Mesodermal cell (in vitro differentiated cells): ENCODE results near the gene RREB1.
"Not testable (repeated sequence)": the region's sequence is repeated elsewhere in the genome, so short reads cannot be mapped to it uniquely, and the experiment has no call there.

Experiments used
- H3K27ac ChIP-seq: 2 replicates; pipeline ENCODE4 v1.7.0; 2013; ENCODE audit warnings: mild to moderate bottlenecking, low read depth, low read length, moderate library complexity; ENCODE audit not compliant: severe bottlenecking
- H3K36me3 ChIP-seq: 2 replicates; pipeline ENCODE4 v1.7.1; 2013; ENCODE audit warnings: mild to moderate bottlenecking, low read length, moderate library complexity; ENCODE audit not compliant: control insufficient read depth, insufficient read depth
- H3K4me1 ChIP-seq: one replicate; pipeline ENCODE4 v1.7.1; 2013; ENCODE audit warnings: mild to moderate bottlenecking, low read length; ENCODE audit not compliant: insufficient read depth, control insufficient read depth, poor library complexity, severe bottlenecking
- H3K4me3 ChIP-seq: 2 replicates; pipeline ENCODE4 v1.7.0; 2013; ENCODE audit warnings: low read length, control low read depth, mild to moderate bottlenecking; ENCODE audit not compliant: insufficient read depth, poor library complexity, severe bottlenecking; ENCODE audit errors: extremely low read depth
- H3K9me3 ChIP-seq: 2 replicates; pipeline ENCODE4 v1.7.1; 2013; ENCODE audit warnings: mild to moderate bottlenecking, low read length, moderate library complexity; ENCODE audit not compliant: control insufficient read depth
- WGBS, 2 experiments: methylation state at CpG; one replicate each; pipeline ENCODE4 v1.1.5; 2013; ENCODE audit warnings: missing lambda C conversion rate in 2 of 2; ENCODE audit not compliant: insufficient coverage in 2 of 2; 5-methylcytosine and 5-hydroxymethylcytosine counted together

Gene RREB1

GRCh38 chr6:7267466-7268091, 159.8 kb downstream of the RREB1 start:
- Histone ChIP-seq H3K4me3 (no peak overlapping the region), H3K36me3 (no peaks in the 10 kb centered on the region), H3K4me1 (peaks cover 13% of the 10 kb centered on the region), H3K9me3 (peaks cover 5% of the 10 kb centered on the region), H3K27ac (no peak overlapping the region)
- WGBS, 2 experiments = 72 to 85% methylated on average over 7 to 11 of the region's 13 CpGs

GRCh38 chr6:7268362-7268761, 160.6 kb downstream of the RREB1 start:
- Histone ChIP-seq H3K4me3 (no peak overlapping the region), H3K36me3 (no peaks in the 10 kb centered on the region), H3K4me1 (peaks cover 13% of the 10 kb centered on the region), H3K9me3 (peaks cover 5% of the 10 kb centered on the region), H3K27ac (no peak overlapping the region)
- 88 to 90% methylated on average over 20 of the region's 20 CpGs for WGBS, 2 experiments

- H3K9me3 ChIP-seq = peaks cover 5% of the 10 kb centered on the region
- H3K4me3 ChIP-seq = no peak overlapping the region
- 91 to 98% methylated on average over 20 to 21 of the region's 23 CpGs for WGBS, 2 experiments
- H3K36me3 ChIP-seq = no peaks in the 10 kb centered on the region
- peaks cover 13% of the 10 kb centered on the region for H3K4me1 ChIP-seq
- H3K27ac ChIP-seq = no peak overlapping the region
These were observed 161.2 kb downstream of the RREB1 start for GRCh38 chr6:7268816-7269555.

- 100% methylated on average over 2 to 3 of the region's 5 CpGs for WGBS, 2 experiments
- no peaks in the 10 kb centered on the region for H3K36me3 ChIP-seq
- peaks cover 13% of the 10 kb centered on the region for H3K4me1 ChIP-seq
- H3K4me3 ChIP-seq = no peak overlapping the region
- no peak overlapping the region for H3K27ac ChIP-seq
- H3K9me3 ChIP-seq = peaks cover 5% of the 10 kb centered on the region
These were observed 162.1 kb downstream of the RREB1 start for GRCh38 chr6:7269816-7270215.

- Histone ChIP-seq H3K27ac (no peak overlapping the region), H3K4me1 (peaks cover 13% of the 10 kb centered on the region), H3K9me3 (peaks cover 5% of the 10 kb centered on the region), H3K4me3 (no peak overlapping the region), H3K36me3 (no peaks in the 10 kb centered on the region)
- 90 to 99% methylated on average over 12 to 15 of the region's 16 CpGs for WGBS, 2 experiments
These were observed 162.8 kb downstream of the RREB1 start for GRCh38 chr6:7270320-7271204.

GRCh38 chr6:7271205-7271534, 163.4 kb downstream of the RREB1 start:
- H3K27ac ChIP-seq = no peak overlapping the region
- peaks cover 13% of the 10 kb centered on the region for H3K4me1 ChIP-seq
- H3K36me3 ChIP-seq = no peaks in the 10 kb centered on the region
- WGBS, 2 experiments = 92 to 94% methylated on average over 6 to 9 of the region's 11 CpGs
- no peak overlapping the region for H3K4me3 ChIP-seq
- peaks cover 3% of the 10 kb centered on the region for H3K9me3 ChIP-seq

- H3K27ac ChIP-seq = no peak overlapping the region
- peaks cover 3% of the 10 kb centered on the region for H3K4me1 ChIP-seq
- no peaks in the 10 kb centered on the region for H3K36me3 ChIP-seq
- 95 to 99% methylated on average over 7 to 9 of the region's 10 CpGs for WGBS, 2 experiments
- no peaks in the 10 kb centered on the region for H3K9me3 ChIP-seq
- no peak overlapping the region for H3K4me3 ChIP-seq
These were observed 165.9 kb downstream of the RREB1 start for GRCh38 chr6:7273709-7274108.

- WGBS, 2 experiments = 96 to 97% methylated on average over 8 of the region's 8 CpGs
- H3K9me3 ChIP-seq, H3K4me1 ChIP-seq, H3K4me3 ChIP-seq, H3K27ac ChIP-seq, H3K36me3 ChIP-seq: not testable (repeated sequence)
These were observed 166.8 kb downstream of the RREB1 start for GRCh38 chr6:7274525-7274924.

- Histone ChIP-seq H3K36me3 (no peaks in the 10 kb centered on the region), H3K4me3 (no peak overlapping the region), H3K27ac (no peak overlapping the region), H3K9me3 (no peaks in the 10 kb centered on the region), H3K4me1 (no peaks in the 10 kb centered on the region)
- WGBS, 2 experiments = 78 to 81% methylated on average over 5 to 6 of the region's 7 CpGs
These were observed 168.4 kb downstream of the RREB1 start for GRCh38 chr6:7276199-7276524.

GRCh38 chr6:7282097-7282906, 174.5 kb downstream of the RREB1 start:
- no peak overlapping the region for H3K27ac ChIP-seq
- no peak overlapping the region for H3K4me3 ChIP-seq
- WGBS, 2 experiments = 94 to 95% methylated on average over 9 of the region's 10 CpGs
- peaks cover 30% of the 10 kb centered on the region for H3K36me3 ChIP-seq
- H3K4me1 ChIP-seq = no peaks in the 10 kb centered on the region
- H3K9me3 ChIP-seq = no peaks in the 10 kb centered on the region
